Measurements from ENCODE around the gene ATG7. TPM values are rescaled to one million over a fixed set of nuclear protein-coding genes. Genes with fewer than 3 reads are reported as not detected.
"Not testable (repeated sequence)": the region's sequence is repeated elsewhere in the genome, so short reads cannot be mapped to it uniquely, and the experiment has no call there.

ATG7 gene
- total RNA-seq, 1 donor from 2014 or later, result 53.5 TPM

GRCh38 chr3:11482021-11482420 lies 209.8 kb downstream of the ATG7 start:
- Histone ChIP-seq H3K4me3 (no peak overlapping the region), H3K4me2 (no peak overlapping the region), H3F3A (ENCODE audit: low read depth) (no peaks in the 10 kb centered on the region), H2AFZ (replicated peaks) (no peak overlapping the region), H3K9ac (no peak overlapping the region), H3K4me1 (peaks cover 17% of the 10 kb centered on the region), H3K9me3 (ENCODE audit: low read depth) (no peaks in the 10 kb centered on the region), H3K27ac (no peak overlapping the region), H3K27me3 (no peaks in the 10 kb centered on the region), H3K79me2 (ENCODE audit: low read depth) (no peaks in the 10 kb centered on the region), H3K36me3 (no peaks in the 10 kb centered on the region), H4K20me1 (ENCODE audit: low read depth) (no peaks in the 10 kb centered on the region)
- Mint-ChIP-seq H3K36me3 (peaks cover 4% of the 10 kb centered on the region), H3K27me3 (ENCODE audit: insufficient read depth, low read depth) (no peaks in the 10 kb centered on the region), H3K4me3 (no peak overlapping the region), H3K4me1 (peaks cover 21% of the 10 kb centered on the region), H3K27ac (no peak overlapping the region), H3K9me3 (peaks cover 12% of the 10 kb centered on the region)
- no peak for DNase-seq (ENCODE audit: low spot score)
- TF ChIP-seq, protein P1, sequence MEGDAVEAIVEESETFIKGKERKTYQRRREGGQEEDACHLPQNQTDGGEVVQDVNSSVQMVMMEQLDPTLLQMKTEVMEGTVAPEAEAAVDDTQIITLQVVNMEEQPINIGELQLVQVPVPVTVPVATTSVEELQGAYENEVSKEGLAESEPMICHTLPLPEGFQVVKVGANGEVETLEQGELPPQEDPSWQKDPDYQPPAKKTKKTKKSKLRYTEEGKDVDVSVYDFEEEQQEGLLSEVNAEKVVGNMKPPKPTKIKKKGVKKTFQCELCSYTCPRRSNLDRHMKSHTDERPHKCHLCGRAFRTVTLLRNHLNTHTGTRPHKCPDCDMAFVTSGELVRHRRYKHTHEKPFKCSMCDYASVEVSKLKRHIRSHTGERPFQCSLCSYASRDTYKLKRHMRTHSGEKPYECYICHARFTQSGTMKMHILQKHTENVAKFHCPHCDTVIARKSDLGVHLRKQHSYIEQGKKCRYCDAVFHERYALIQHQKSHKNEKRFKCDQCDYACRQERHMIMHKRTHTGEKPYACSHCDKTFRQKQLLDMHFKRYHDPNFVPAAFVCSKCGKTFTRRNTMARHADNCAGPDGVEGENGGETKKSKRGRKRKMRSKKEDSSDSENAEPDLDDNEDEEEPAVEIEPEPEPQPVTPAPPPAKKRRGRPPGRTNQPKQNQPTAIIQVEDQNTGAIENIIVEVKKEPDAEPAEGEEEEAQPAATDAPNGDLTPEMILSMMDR (IDR thresholded peaks at IDR 0.05), result no peak
- TF ChIP-seq EZH2phosphoT487 (IDR thresholded peaks at IDR 0.05) (no peak), EZH2 (IDR thresholded peaks at IDR 0.05) (no peak)

DNA sequence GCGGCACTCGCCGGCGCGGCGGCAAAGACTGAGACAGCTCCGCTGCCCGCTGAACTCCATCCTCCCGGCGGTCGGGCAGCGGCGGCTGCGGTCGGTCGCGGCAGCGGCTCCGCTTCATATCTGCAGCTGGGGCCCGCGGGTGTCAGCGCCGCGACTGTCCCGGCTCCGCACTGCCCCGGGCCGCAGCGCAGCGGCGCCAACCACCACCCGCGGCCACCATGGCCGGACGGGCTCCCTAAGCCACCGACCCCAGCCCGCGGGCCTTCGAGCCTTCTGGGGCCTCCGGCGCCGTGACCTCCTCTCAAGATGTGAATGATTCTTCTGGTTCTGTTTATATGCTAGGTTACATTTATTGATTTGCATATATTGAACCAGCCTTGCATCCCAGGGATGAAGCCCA lies 216.2 kb downstream of the ATG7 start:
- H3F3A ChIP-seq (ENCODE audit: low read depth); H3K36me3 ChIP-seq; H3K4me1 ChIP-seq; H3K4me3 Mint-ChIP-seq; H3K9me3 ChIP-seq (ENCODE audit: low read depth); H2AFZ ChIP-seq (replicated peaks); H3K79me2 ChIP-seq (ENCODE audit: low read depth); H3K27me3 ChIP-seq; H3K27ac ChIP-seq; H3K27me3 Mint-ChIP-seq (ENCODE audit: insufficient read depth, low read depth); DNase-seq (ENCODE audit: low spot score); H3K4me3 ChIP-seq; H3K4me1 Mint-ChIP-seq; H3K9ac ChIP-seq; H4K20me1 ChIP-seq (ENCODE audit: low read depth); H3K27ac Mint-ChIP-seq; H3K4me2 ChIP-seq; H3K36me3 Mint-ChIP-seq: not testable (repeated sequence)
- peaks cover 29% of the 10 kb centered on the region for H3K9me3 Mint-ChIP-seq

GRCh38 chr3:11494131-11494916 lies 222.1 kb downstream of the ATG7 start:
- peaks cover 29% of the 10 kb centered on the region for H3K9me3 Mint-ChIP-seq
- Histone ChIP-seq H3K4me3 (no peak overlapping the region), H3K9ac (no peak overlapping the region), H3K4me2 (no peak overlapping the region), H2AFZ (replicated peaks) (no peak overlapping the region), H3K9me3 (ENCODE audit: low read depth) (no peaks in the 10 kb centered on the region), H3F3A (ENCODE audit: low read depth) (peaks cover 15% of the 10 kb centered on the region), H3K27ac (no peak overlapping the region), H3K36me3 (no peaks in the 10 kb centered on the region), H4K20me1 (ENCODE audit: low read depth) (peaks cover 14% of the 10 kb centered on the region), H3K79me2 (ENCODE audit: low read depth) (no peaks in the 10 kb centered on the region), H3K4me1 (peaks cover 21% of the 10 kb centered on the region), H3K27me3 (no peaks in the 10 kb centered on the region)
- no peak for TF ChIP-seq EZH2phosphoT487 (IDR thresholded peaks at IDR 0.05)
- TF ChIP-seq, protein P1 (IDR thresholded peaks at IDR 0.05), result no peak
- no peak overlapping the region for H3K4me3 Mint-ChIP-seq
- peaks cover 2% of the 10 kb centered on the region for H3K27me3 Mint-ChIP-seq (ENCODE audit: insufficient read depth, low read depth)
- peaks cover 40% of the 10 kb centered on the region for H3K4me1 Mint-ChIP-seq
- H3K36me3 Mint-ChIP-seq, result peaks cover 16% of the 10 kb centered on the region
- no peak for DNase-seq (ENCODE audit: low spot score)
- peak overlapping the region; percentile 60 for H3K27ac Mint-ChIP-seq

GRCh38 chr3:11495948-11496557 lies 223.9 kb downstream of the ATG7 start:
- H3K27ac Mint-ChIP-seq, result peak overlapping the region; percentile 96
- TF ChIP-seq, protein P1 (IDR thresholded peaks at IDR 0.05), result no peak
- TF ChIP-seq EZH2phosphoT487 (IDR thresholded peaks at IDR 0.05), result no peak
- no peak for TF ChIP-seq EZH2 (IDR thresholded peaks at IDR 0.05)
- H3K27ac ChIP-seq, result no peak overlapping the region

More at GRCh38 chr3:11495948-11496557, 223.9 kb downstream of the ATG7 start:
- peak overlapping the region; percentile 33 for H3K4me3 Mint-ChIP-seq
- H3F3A ChIP-seq (ENCODE audit: low read depth), result peaks cover 15% of the 10 kb centered on the region
- no peak overlapping the region for H3K9ac ChIP-seq
- peaks cover 15% of the 10 kb centered on the region for H3K36me3 Mint-ChIP-seq
- H3K79me2 ChIP-seq (ENCODE audit: low read depth), result no peaks in the 10 kb centered on the region
- no peaks in the 10 kb centered on the region for H3K36me3 ChIP-seq
- DNase-seq (ENCODE audit: low spot score), result peak; percentile 79
- peak overlapping the region; percentile 34 for H3K4me2 ChIP-seq
- H3K27me3 Mint-ChIP-seq (ENCODE audit: insufficient read depth, low read depth), result peaks cover 2% of the 10 kb centered on the region
- H3K4me1 ChIP-seq, result peaks cover 21% of the 10 kb centered on the region
- peaks cover 14% of the 10 kb centered on the region for H4K20me1 ChIP-seq (ENCODE audit: low read depth)
- no peaks in the 10 kb centered on the region for H3K9me3 ChIP-seq (ENCODE audit: low read depth)
- H3K27me3 ChIP-seq, result no peaks in the 10 kb centered on the region
- H3K4me3 ChIP-seq, result no peak overlapping the region
- peaks cover 45% of the 10 kb centered on the region for H3K4me1 Mint-ChIP-seq
- H3K9me3 Mint-ChIP-seq, result peaks cover 23% of the 10 kb centered on the region
- H2AFZ ChIP-seq (replicated peaks), result no peak overlapping the region

All from neural progenitor cell (in vitro differentiated cells).